ENCODE results near the gene LPCAT2.

DNA sequence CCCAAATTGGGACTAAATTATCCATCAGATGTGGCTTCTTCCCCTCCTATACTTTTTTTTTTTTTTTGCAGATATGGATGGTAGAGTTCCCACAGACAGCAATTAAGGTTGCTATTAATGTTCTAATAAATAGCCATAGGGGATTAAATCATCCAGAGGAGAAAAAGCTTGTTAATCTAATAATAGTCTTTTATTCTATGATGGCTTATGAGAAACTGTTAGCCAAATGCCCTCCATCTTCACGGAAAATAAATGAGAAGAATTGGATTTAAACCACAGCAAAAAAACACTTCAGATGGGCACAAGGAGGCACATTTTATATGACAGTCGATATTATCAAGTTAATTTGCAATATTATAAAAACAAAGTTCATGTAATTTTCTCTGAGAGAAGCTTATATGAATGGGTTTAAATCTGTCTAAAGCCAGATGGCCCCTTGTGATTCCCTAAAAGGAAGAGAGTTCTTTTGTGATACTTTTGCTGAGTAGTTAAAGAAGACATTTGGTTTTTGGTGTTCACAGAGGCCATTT lies 52.5 kb downstream of the LPCAT2 start:
- TF ChIP-seq POLR2AphosphoS5 (IDR thresholded peaks at IDR 0.05) (no peak), EP300 (IDR thresholded peaks at IDR 0.05) (no peak)
- TF ChIP-seq, protein P1, sequence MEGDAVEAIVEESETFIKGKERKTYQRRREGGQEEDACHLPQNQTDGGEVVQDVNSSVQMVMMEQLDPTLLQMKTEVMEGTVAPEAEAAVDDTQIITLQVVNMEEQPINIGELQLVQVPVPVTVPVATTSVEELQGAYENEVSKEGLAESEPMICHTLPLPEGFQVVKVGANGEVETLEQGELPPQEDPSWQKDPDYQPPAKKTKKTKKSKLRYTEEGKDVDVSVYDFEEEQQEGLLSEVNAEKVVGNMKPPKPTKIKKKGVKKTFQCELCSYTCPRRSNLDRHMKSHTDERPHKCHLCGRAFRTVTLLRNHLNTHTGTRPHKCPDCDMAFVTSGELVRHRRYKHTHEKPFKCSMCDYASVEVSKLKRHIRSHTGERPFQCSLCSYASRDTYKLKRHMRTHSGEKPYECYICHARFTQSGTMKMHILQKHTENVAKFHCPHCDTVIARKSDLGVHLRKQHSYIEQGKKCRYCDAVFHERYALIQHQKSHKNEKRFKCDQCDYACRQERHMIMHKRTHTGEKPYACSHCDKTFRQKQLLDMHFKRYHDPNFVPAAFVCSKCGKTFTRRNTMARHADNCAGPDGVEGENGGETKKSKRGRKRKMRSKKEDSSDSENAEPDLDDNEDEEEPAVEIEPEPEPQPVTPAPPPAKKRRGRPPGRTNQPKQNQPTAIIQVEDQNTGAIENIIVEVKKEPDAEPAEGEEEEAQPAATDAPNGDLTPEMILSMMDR (IDR thresholded peaks at IDR 0.05): no peak
